ENCODE data around the gene SYNPR.
"Not testable (repeated sequence)": the region's sequence is repeated elsewhere in the genome, so short reads cannot be mapped to it uniquely, and the experiment has no call there.

SYNPR gene

GRCh38 chr3:63644212-63644797 is 366.2 kb downstream of the SYNPR start:
- no peak for DNase-seq

DNA sequence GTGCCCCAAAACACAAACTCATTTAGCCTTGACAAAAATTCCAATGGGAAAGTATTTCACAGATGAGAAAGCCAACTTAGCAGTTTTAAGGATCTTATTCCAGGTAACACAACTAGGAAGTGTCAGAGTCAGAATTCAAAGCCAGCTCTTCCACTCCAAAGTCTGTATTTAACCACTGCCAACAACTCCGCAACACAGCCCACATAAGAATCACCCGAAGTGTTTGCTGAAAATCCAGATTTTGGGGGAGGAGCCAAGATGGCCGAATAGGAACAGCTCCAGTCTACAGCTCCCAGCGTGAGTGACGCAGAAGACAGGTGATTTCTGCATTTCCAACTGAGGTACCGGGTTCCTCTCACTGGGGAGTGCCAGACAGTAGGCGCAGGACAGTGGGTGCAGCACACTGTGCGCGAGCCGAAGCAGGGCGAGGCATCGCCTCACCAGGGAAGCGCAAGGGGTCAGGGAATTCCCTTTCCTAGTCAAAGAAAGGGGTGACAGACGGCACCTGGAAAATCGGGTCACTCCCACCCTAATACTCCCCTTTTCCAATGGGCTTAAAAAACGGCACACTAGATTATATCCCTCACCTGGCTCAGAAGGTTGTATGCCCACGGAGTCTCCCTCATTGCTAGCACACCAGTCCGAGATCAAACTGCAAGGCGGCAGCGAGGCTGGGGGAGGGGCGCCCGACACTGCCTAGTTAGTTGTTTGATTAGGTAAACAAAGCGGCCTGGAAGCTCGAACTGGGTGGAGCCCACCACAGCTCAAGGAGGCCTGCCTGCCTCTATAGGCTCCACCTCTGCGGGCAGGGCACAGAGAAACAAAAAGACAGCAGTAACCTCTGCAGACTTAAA is 367.0 kb downstream of the SYNPR start:
- DNase-seq: not testable (repeated sequence)

DNA sequence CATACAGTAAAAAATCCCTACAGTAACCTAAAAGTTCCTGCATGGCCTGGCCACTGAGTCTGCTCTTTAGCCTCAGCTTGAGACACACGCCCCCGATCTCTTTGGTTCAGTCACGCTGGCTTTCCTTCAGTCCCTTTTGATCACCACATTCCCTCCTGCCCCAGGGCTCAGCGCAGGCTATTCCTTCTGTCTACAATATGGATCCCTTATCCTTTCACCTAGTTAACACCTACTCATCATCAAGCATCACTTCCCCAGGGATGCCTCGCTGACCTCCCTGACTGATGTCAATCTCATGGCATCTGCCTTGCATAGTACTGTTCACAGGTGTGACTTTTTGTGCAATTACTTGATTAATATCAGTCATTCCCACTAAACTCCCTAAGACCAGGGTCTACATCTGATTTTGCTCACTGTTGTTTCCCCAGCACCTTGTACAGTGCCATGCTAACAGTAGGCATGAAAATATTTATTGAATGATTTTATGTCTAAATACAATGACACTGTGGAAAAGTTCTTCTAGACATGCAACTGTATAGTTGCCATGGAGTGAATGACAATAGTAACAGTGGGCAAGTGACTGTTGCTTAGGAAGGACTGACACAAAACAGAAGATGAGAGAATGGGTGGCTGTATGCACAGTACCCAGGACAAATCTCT is 374.1 kb downstream of the SYNPR start, which contains the start of gene SNTN:
Gene SNTN (plus strand): TSS at position 610 of the 660 bp plus-strand sequence. CDS start 13 bp downstream, at position 623.
- no peak for DNase-seq

GRCh38 chr3:63654211-63654610 is 376.1 kb downstream of the SYNPR start:
- DNase-seq: no peak

DNA sequence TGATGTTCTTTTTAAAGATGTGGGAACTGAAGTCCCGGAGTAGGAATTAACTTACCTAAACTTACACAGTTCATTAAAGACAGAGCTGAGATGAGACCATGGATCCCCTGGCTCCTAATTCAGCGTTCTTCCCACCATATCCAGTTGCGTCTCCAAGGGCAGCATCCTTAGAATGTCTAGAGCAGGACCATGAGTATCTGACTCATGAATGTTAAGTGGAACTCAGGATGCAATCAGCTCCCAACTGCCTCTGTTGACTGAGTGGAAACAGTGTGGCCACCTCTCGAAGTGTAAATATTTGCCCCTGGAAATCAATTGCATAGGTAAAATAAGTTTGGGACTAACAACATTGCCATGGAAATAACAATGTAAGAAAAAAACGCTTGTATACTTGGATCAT is 376.8 kb downstream of the SYNPR start:
- DNase-seq: no peak

GRCh38 chr3:63655519-63655918 is 377.4 kb downstream of the SYNPR start:
- no peak for DNase-seq

- DNase-seq: no peak
Observed at GRCh38 chr3:63656786-63657185, 378.7 kb downstream of the SYNPR start.

GRCh38 chr3:63661242-63661641 is 383.1 kb downstream of the SYNPR start:
- no peak for DNase-seq

DNA sequence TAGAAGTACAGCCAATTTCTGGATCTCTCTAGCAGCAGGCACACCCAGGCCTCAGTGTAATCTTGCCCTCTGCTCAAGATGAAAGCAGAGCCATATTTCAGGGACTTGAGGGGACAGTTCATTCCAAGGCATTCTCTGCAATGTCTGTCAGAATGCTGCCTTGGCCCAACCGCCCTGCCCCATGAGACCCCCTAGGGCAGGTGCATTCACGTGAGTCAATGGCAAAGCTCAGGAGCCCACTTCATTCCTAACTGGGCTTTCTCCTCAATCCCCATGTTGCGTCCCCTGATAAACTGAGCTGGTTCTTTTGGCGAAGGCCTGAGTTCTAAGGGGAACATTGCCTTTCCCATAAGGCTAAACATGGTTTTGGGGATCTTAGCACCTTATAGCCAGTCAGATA is 383.9 kb downstream of the SYNPR start:
- DNase-seq: no peak

DNA sequence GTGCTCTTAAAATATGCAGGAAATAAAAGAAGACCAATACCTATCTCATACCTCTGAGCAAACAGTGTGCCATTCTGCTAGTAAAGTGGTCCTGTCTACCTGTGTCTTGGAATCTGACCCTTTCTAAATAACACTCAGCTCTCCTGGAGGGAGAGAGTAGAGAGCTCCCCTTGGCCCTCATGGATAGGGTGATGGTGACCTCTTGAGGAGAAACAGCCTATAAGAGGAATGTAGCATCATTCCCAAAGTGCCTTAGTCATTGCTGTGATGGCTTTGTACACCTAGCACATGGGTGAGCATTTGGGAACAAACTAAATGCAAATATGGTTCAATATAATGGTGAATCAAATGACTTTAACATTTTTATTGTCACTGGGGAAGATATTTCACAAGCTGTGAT is 384.4 kb downstream of the SYNPR start:
- no peak for DNase-seq

Data from CD4-positive, alpha-beta T cell treated with Interleukin-1 beta for 1 hour (primary cell).